Skeletal muscle tissue (tissue), 4 donors: ENCODE results near the gene HRH2. TPM values are rescaled to one million over a fixed set of nuclear protein-coding genes. Genes with fewer than 3 reads are reported as not detected.

Source experiments
- H3K27ac ChIP-seq: one replicate; pipeline ENCODE4 v1.7.0; 2013; ENCODE audit warnings: mild to moderate bottlenecking, low read depth, low read length, inconsistent platforms
- H3K27me3 ChIP-seq, 3 donors: one replicate each; pipeline ENCODE4 v1.7.0; 2013; ENCODE audit warnings: low read length in 3 of 3; ENCODE audit not compliant: control insufficient read depth in 3 of 3, insufficient read depth in 3 of 3
- H3K36me3 ChIP-seq, 3 donors: one replicate each; pipeline ENCODE4 v1.7.0; 2013; ENCODE audit warnings: low read length in 3 of 3; ENCODE audit not compliant: control insufficient read depth in 3 of 3, insufficient read depth in 3 of 3
- H3K4me1 ChIP-seq, 3 donors: one replicate each; pipeline ENCODE4 v1.7.0; 2013; ENCODE audit warnings: low read length in 3 of 3, mild to moderate bottlenecking in 3 of 3; ENCODE audit not compliant: control insufficient read depth in 3 of 3, insufficient read depth in 3 of 3
- H3K4me3 ChIP-seq, 3 donors: one replicate each; pipeline ENCODE4 v1.7.0; 2013; ENCODE audit warnings: low read length in 3 of 3
- H3K9ac ChIP-seq, 3 donors: one replicate each; pipeline ENCODE4 v1.7.0; 2013; ENCODE audit warnings: low read length in 3 of 3, mild to moderate bottlenecking in 3 of 3, moderate library complexity in 2 of 3, low read depth in 1 of 3
- H3K9me3 ChIP-seq, 3 donors: one replicate each; pipeline ENCODE4 v1.7.0; 2013; ENCODE audit warnings: low read length in 3 of 3; ENCODE audit not compliant: control insufficient read depth in 3 of 3
- total RNA-seq: library from RNA; depleted of rRNA; stranded (reverse); fragments of >200 nt; gene quantifications from one replicate; pipeline ENCODE4 v1.2.3, GENCODE V29; 2014
- donor health status: Osteomylitis.

Gene HRH2
- total RNA-seq, 1 donor from 2014 or later: 1.0 TPM

DNA sequence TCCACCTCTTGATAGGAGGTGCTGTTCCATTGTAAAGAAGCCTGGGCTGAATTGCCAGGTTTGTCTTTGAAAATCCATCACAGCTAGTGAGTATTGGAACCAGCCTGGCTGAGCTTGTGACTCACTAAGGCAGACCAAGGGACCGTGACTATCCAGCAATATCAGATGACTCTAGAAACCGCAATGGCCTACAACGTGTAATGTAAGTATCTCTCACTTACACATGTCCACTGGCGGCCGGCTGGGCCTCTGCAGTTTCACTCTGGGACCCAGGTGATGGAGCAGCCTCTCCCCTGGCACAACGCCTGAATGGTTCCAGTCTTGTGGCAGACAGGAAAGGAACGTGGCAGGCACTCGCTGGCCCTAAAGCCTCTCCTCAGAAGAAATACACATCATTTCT, 3.1 kb upstream of the HRH2 start:
- peaks cover 0 to under 1% (median 0%) of the 10 kb centered on the region in 3 donors for H3K9me3 ChIP-seq
- H3K27me3 ChIP-seq: peaks cover 26 to 32% (median 30%) of the 10 kb centered on the region in 3 donors
- peaks cover 8 to 22% (median 13%) of the 10 kb centered on the region in 3 donors for H3K4me1 ChIP-seq
- H3K4me3 ChIP-seq: no peak overlapping the region
- no peaks in the 10 kb centered on the region for H3K36me3 ChIP-seq
- no peak overlapping the region for H3K27ac ChIP-seq
- H3K9ac ChIP-seq: no peak overlapping the region

GRCh38 chr5:175655411-175655810, 2.5 kb upstream of the HRH2 start:
- peaks cover 26 to 32% (median 31%) of the 10 kb centered on the region in 3 donors for H3K27me3 ChIP-seq
- peaks cover 13 to 26% (median 13%) of the 10 kb centered on the region in 3 donors for H3K4me1 ChIP-seq
- no peak overlapping the region for H3K27ac ChIP-seq
- no peak overlapping the region for H3K9ac ChIP-seq
- no peaks in the 10 kb centered on the region for H3K9me3 ChIP-seq
- no peak overlapping the region for H3K4me3 ChIP-seq
- H3K36me3 ChIP-seq: no peaks in the 10 kb centered on the region

- peaks cover 13 to 26% (median 13%) of the 10 kb centered on the region in 3 donors for H3K4me1 ChIP-seq
- H3K4me3 ChIP-seq: no peak overlapping the region
- no peak overlapping the region for H3K9ac ChIP-seq
- H3K9me3 ChIP-seq: no peaks in the 10 kb centered on the region
- peaks cover 26 to 32% (median 31%) of the 10 kb centered on the region in 3 donors for H3K27me3 ChIP-seq
- no peaks in the 10 kb centered on the region for H3K36me3 ChIP-seq
- H3K27ac ChIP-seq: no peak overlapping the region
Measured at GRCh38 chr5:175656966-175657365, 905 bp upstream of the HRH2 start.

DNA sequence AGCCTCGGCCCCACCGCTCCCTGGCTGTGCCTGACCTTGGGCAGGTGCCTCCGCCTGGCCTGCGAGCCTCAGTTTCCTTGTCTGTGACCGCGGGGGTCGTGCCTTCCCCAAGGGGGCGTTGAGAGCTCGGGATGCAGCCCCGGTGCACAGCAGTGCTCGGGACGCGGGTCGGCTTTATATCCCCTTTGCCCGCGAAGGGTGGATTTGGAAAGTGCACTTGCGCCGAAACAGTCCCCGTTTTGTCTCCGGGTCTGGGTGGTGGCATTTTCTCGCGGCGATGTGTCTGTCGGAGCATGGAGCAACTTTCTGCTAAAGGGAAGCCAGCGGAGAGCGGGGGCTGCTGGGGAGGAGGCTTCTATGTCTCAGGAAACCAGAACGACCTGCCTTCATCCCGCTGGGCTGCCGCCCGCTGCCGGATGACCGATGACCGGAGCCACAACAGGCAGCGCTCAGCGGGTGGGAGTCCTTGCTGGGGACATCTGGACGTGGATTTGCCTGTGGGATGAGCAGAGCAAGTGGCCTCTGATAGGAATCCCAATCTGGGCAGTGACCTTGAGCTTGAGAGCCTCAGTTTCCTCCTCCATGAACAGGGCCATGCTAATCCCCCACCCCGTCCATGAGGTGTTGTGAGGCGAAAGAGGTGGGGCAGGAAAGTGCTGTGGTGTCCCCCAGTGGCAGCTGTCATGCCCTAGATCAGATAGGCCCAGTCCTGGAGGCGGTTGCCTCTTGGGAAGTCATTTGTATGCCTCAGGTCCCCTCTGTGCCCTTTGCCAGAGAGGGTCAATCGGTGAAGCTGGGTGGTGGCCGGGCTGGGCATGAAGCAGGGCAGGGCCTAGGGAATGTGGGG, 651 bp downstream of the HRH2 start:
- Histone ChIP-seq H3K27me3 (peaks cover 26 to 32% (median 31%) of the 10 kb centered on the region in 3 donors), H3K9ac (peak overlapping the region in 2 of 3 donors; percentile 59 to 62), H3K27ac (no peak overlapping the region), H3K9me3 (no peaks in the 10 kb centered on the region), H3K4me1 (peaks cover 9 to 22% (median 10%) of the 10 kb centered on the region in 3 donors), H3K36me3 (no peaks in the 10 kb centered on the region), H3K4me3 (peak overlapping the region; percentile 64 to 70 (median 65))

DNA sequence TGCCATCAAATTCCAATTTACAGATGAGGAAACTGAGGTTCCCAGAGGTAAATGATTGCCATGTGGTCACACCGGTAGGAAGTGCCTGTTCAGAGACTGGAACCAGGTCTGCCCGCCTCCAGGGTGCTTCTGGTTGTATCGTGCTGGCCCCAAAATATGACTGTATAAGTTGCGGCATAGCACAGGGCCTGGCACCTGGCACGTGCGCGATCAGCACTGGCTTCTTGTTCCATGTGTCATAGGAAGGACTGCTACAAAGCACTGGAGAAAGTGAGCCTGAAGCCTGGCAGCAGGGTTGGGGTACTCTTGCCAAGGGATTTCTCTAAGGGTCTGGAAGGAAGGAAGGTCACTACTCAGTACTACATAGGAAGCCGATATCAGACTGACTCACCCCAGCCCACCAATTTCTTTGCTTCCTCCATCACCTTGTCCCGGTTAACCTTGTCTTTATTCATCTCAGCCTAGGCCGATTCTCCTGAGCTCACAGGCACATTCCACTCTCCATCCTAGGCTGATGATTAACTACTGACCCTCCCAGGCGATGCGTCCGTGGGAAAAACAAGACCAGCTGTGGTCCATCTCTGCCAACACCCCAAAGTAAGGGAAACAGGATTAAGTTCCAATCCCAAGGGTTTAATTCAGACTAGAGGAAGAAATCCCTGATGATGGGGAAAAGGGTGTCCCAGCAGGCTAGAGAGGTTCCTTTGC, 1.8 kb downstream of the HRH2 start:
- Histone ChIP-seq H3K27ac (no peak overlapping the region), H3K4me3 (no peak overlapping the region), H3K9ac (no peak overlapping the region)

DNA sequence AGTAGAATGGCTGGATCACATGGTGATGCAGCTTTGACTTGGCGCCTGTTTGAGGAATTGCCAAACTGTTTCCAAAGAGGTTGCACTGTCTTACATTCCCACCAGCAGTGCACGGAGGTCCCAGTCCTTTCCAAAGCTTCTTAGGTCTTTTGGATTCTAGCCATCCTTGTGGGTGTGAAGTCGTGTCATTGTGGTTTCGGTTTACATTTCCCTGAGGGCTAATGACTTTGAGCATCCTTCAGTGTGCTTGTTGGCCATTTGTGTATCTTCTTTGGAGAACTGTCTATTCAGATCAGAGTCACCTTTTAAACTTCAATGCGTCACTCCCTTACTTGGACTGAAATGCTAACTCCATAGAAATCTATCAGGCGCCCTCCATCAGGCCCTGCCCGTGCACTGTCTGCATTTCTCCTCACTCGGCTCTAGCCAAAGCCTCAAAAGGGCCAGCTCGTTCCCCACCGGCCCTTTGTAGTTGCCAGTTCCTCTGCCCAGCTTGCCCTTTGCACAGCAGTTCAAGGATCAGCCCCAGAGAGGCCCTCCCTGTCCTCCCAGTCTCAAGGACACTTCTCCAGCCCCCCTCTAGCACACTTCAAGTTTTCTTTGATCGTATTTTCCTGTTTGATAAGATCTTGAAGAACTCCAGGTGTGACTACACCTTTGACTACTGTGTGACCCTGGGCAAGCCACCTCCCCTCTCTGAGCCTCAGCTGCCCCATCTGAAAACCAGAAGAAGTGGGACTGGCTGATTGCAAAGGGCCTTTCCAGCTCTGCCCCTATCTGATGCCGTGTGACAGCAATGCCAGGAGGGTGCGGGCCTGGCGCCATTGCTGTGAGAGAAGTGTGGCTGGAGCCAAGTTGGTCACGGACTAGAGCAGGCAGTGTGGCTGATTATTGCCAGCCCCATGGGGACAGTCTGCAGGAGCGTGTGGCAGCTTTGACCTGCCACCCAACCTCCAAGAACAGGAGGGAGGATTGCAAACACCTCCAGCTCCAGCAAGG, 5.6 kb downstream of the HRH2 start:
- Histone ChIP-seq H3K4me3 (no peak overlapping the region), H3K27me3 (peaks cover 11 to 23% (median 14%) of the 10 kb centered on the region in 3 donors), H3K27ac (no peak overlapping the region), H3K9ac (no peak overlapping the region), H3K4me1 (peaks cover 3 to 18% (median 8%) of the 10 kb centered on the region in 3 donors), H3K9me3 (no peaks in the 10 kb centered on the region), H3K36me3 (no peaks in the 10 kb centered on the region)

More for the DNA sequence above, 1.8 kb downstream of the HRH2 start:
- Histone ChIP-seq H3K4me1 (peaks cover 9 to 23% (median 10%) of the 10 kb centered on the region in 3 donors), H3K27me3 (peaks cover 32 to 33% (median 32%) of the 10 kb centered on the region in 3 donors), H3K36me3 (no peaks in the 10 kb centered on the region), H3K9me3 (no peaks in the 10 kb centered on the region)

GRCh38 chr5:175664723-175665122, 6.9 kb downstream of the HRH2 start:
- H3K27ac ChIP-seq: no peak overlapping the region
- H3K9me3 ChIP-seq: no peaks in the 10 kb centered on the region
- H3K4me3 ChIP-seq: no peak overlapping the region
- peaks cover 0 to 13% (median 5%) of the 10 kb centered on the region in 3 donors for H3K27me3 ChIP-seq
- peaks cover 0 to 9% (median 4%) of the 10 kb centered on the region in 3 donors for H3K4me1 ChIP-seq
- H3K36me3 ChIP-seq: no peaks in the 10 kb centered on the region
- H3K9ac ChIP-seq: no peak overlapping the region

DNA sequence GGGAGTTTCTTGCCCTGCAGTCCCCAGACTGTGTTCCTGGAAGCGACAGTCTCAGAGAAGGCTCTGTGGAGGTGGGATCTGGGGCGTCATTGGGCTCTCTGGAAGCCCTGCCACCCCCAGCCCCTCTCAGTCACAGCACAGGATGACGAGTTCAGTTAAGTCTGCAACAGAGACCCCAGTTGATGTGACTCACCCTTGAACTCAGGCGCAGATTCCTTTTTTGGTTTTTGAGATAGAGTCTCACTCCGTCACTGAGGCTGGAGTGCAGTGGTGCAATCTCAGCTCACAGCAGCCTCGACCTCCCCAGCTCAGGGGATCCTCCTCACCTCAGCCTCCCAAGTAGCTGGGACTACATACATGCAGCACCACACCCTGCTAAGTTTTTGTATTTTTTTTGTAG, 8.3 kb downstream of the HRH2 start:
- Histone ChIP-seq H3K4me1 (peaks cover 0 to 10% (median 0%) of the 10 kb centered on the region in 3 donors), H3K27ac (no peak overlapping the region), H3K9me3 (no peaks in the 10 kb centered on the region), H3K4me3 (no peak overlapping the region), H3K36me3 (no peaks in the 10 kb centered on the region), H3K9ac (no peak overlapping the region), H3K27me3 (peaks cover 1 to 13% (median 3%) of the 10 kb centered on the region in 3 donors)

GRCh38 chr5:175668006-175668405, 10.1 kb downstream of the HRH2 start:
- H3K27me3 ChIP-seq: peaks cover 3 to 16% (median 4%) of the 10 kb centered on the region in 3 donors
- no peaks in the 10 kb centered on the region for H3K36me3 ChIP-seq
- H3K9ac ChIP-seq: no peak overlapping the region
- no peaks in the 10 kb centered on the region for H3K9me3 ChIP-seq
- H3K4me3 ChIP-seq: no peak overlapping the region
- H3K27ac ChIP-seq: no peak overlapping the region
- peaks cover 0 to 10% (median 0%) of the 10 kb centered on the region in 3 donors for H3K4me1 ChIP-seq
